ENCODE measurements around the gene IDI1. TPM values are rescaled to one million over a fixed set of nuclear protein-coding genes. Genes with fewer than 3 reads are reported as not detected.

IDI1 gene
- 96.9 and 109 TPM in 2 replicates for total RNA-seq

DNA sequence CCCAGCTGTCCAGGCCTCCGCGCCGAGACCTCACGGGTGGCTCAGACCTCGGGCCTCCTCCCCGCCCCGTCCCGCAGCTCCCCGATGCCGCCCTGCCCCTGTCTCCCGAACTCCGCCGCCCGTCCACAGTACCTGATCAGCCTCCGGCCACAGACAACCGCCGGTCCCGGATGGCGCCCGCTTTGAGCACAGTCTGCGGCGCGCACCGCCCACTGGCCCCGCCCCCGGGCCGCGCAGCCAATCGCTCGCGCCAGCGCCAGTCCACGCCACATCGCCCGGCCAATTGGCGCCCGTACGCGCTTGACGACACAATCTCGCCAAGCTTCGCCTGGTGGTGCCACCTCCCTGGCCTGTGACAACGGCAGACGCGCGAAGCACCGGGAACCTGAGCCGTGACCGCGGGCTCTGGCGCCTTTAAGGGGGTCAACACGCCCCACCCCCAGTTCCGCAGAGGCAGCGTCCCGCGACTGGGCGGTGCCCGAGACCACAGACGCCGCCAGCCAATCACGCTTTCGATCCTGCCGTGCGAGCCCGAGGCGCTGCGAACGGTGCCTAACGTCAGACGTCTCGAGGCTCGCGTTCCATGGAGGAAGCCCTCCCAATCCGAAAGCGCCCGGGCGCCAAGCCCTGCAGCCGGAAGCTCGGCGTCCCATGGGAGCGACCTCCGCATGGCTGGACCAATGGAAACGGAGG lies at the start of gene IDI1:
TSS of gene IDI1 (minus strand) at position 388 of the 693 bp plus-strand sequence. CDS start at position 272, 116 bp downstream.

DNA sequence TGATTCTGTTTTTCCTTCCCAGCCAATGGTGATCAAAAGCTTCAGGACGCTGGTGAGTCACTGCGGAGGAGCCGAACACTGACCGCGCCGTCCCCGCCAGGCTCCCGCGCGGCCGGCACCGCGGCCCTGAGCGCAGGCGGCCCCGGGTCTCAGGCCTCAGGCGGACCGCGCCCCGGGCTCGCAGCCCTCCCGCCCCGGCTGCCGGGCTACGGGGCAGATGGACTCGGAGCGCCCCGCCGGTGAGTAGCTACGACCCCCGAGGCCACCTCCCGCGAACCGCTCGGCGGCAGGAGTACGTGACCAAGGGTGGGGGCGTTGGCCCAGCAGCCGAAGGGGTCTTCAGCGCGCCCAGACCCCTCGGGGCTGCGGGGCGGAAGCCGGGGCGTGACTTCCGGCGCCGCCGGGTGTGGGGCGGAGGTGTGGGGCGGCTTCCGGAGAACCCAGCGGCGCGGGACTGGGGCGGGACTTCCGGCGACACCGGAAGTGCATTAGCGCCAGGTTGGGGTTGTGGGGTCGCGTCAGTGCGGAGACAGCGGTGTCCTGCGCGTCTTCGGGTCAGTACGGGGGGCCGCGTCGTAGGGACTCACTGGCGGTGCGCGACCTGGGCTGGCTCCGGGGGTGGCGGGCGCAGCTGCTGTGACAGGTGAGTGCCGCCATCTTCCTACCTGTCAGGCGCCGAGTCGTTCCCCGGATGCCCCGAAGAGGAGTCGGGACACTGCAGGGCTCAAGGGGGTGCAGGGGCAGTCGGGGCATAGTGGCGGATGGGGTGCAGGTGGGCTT lies 7.6 kb upstream of the IDI1 start, which contains the start of gene WDR37:
TSS of gene WDR37 (plus strand) at position 60 of the 780 bp plus-strand sequence. CDS start 15,771 bp downstream, outside the sequence.

GRCh38 chr10:1025683-1026082 lies 23.2 kb downstream of the IDI1 start, which contains the start of gene IDI2:
TSS of gene IDI2 (minus strand) at chr10:1025859. CDS start at chr10:1024723, 1,136 bp downstream.

Other genes with a start within 250 kb of the IDI1 start
- gene LARP4B, start 117.4 kb downstream of the IDI1 start, total RNA-seq = 24.5 and 24.8 TPM in 2 replicates
- gene GTPBP4, start 60.7 kb downstream of the IDI1 start, total RNA-seq = 35.8 and 50.1 TPM in 2 replicates
- not detected in 2 replicates for gene IDI2, start 23.3 kb downstream of the IDI1 start, total RNA-seq
- gene WDR37, start 7.3 kb upstream of the IDI1 start, total RNA-seq = 8.2 and 9.4 TPM in 2 replicates